ENCODE results near the gene PARVB. TPM values are rescaled to one million over a fixed set of nuclear protein-coding genes. Genes with fewer than 3 reads are reported as not detected.

PARVB gene
- total and polyA plus RNA-seq, 2 of the 8 experiments (the other 6 are each of a cell fraction or from before 2014, with no cell fraction given) = 14.5 to 18.6 TPM

DNA sequence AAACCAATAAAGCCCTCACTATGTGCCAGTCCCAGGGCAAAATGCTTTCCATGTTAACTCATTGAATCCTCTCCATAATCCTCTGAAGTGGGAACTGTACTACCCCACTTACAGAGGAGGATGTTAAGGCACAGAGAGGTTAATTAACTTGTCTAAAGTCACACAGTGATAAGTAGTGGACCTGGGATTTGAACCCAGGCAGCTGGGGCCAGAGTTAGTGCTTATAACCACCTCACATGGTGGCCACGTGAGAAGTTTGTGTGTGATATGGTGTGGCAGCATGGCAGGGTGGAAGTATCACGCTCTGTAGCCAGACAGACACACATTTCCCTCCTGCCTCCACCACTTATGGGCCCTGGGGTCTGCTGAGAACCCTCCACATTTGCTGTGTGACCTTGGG lies 173.2 kb downstream of the PARVB start:
- Histone ChIP-seq H3K4me1 (replicated peaks in 1 of 4; ENCODE audit: control insufficient read depth in 3 of 4, insufficient read depth in 4 of 4, low read length in 3 of 4) (peaks cover 0 to 7% (median 0%) of the 10 kb centered on the region in 4 experiments; a peak in 4 of 7 replicates), H3K9me3 (ENCODE audit: insufficient read depth in 2 of 2, low read depth in 1 of 2, low read length in 1 of 2) (no peaks in the 10 kb centered on the region), H3K36me3 (ENCODE audit: control insufficient read depth in 2 of 4, insufficient read depth in 4 of 4, low read length in 3 of 4) (no peaks in the 10 kb centered on the region), H2BK20ac (ENCODE audit: low read length) (no peak overlapping the region), H3K56ac (replicated peaks; ENCODE audit: insufficient read length, low read depth, low read length) (no peak overlapping the region), H2BK120ac (replicated peaks; ENCODE audit: low read depth, low read length) (no peak overlapping the region), H3K79me1 (ENCODE audit: low read depth, low read length) (no peaks in the 10 kb centered on the region), H3K27me3 (replicated peaks in 1 of 4; ENCODE audit: control insufficient read depth in 3 of 4, extremely low read depth in 1 of 4, insufficient read depth in 3 of 4, low read length in 3 of 4) (no peaks in the 10 kb centered on the region), H3K23me2 (ENCODE audit: low read depth, low read length) (peaks cover 13% of the 10 kb centered on the region; the same call in 1 of the 2 replicates), H2BK15ac (ENCODE audit: low read length) (0 out of 2 replicates have a peak overlapping the region, but pooled peaks have one; percentile 92), H4K8ac (ENCODE audit: extremely low read depth, insufficient read depth, low read length) (no peak overlapping the region), H3K4me3 (ENCODE audit: extremely low read depth in 1 of 4, insufficient read depth in 2 of 4, low read depth in 3 of 4, low read length in 4 of 4) (no peak overlapping the region), H2AFZ (ENCODE audit: low read length) (no peak overlapping the region), H3K27ac (ENCODE audit: low read depth, low read length) (no peak overlapping the region), H2AK5ac (ENCODE audit: low read depth, low read length) (no peak overlapping the region), H4K91ac (replicated peaks; ENCODE audit: insufficient read length, low read length) (no peak overlapping the region), H3K4me2 (ENCODE audit: insufficient read depth in 1 of 2, low read depth in 2 of 2, low read length in 2 of 2) (no peak overlapping the region), H2BK12ac (ENCODE audit: low read depth, low read length) (no peak overlapping the region), H2BK5ac (ENCODE audit: low read depth, low read length) (no peak overlapping the region), H3K23ac (ENCODE audit: insufficient read length) (no peak overlapping the region), H3K14ac (ENCODE audit: insufficient read length) (no peak overlapping the region), H4K5ac (ENCODE audit: insufficient read length, low read depth, low read length) (no peak overlapping the region), H4K20me1 (replicated peaks in 1 of 2; ENCODE audit: control insufficient read depth in 1 of 2, insufficient read depth in 2 of 2, low read length in 2 of 2) (peaks cover 0 to 5% of the 10 kb centered on the region in 2 experiments), H3K79me2 (ENCODE audit: control insufficient read depth in 1 of 2, insufficient read depth in 2 of 2, low read length in 2 of 2) (no peaks in the 10 kb centered on the region), H3K18ac (ENCODE audit: extremely low read depth, low read length) (no peak overlapping the region), H3K9ac (replicated peaks in 1 of 4; ENCODE audit: extremely low read depth in 1 of 4, low read depth in 3 of 4, low read length in 3 of 4) (no peak overlapping the region), H3K4ac (replicated peaks; ENCODE audit: insufficient read length, low read depth, low read length) (no peak overlapping the region)
- ChIA-PET POLR2A (ENCODE audit: partially characterized antibody) (interaction anchor here (1.3 kb wide), 1 partner anchor 14 kb away, joined by 3 read pairs; no protein-coding TSS in a partner anchor), CTCF (ENCODE audit: partially characterized antibody) (no interaction called here)
- FAIRE-seq (no peak), DNase-seq (ENCODE audit: low read depth in 1 of 2, low spot score in 2 of 2) (no peak)
- WGBS, 2 experiments (ENCODE audit: extremely low coverage in 1 of 2, insufficient coverage in 1 of 2, insufficient read length in 1 of 2, insufficient replicate concordance in 2 of 2, low coverage in 1 of 2, low lambda C conversion rate in 2 of 2, missing lambda C conversion rate in 1 of 2) = 89% methylated on average over 2 of the region's 2 CpGs; no CpG with 5 or more reads in 1 of the 2 experiments
- TF ChIP-seq HDAC2 (IDR thresholded peaks at IDR 0.05; ENCODE audit: borderline replicate concordance in 1 of 2, low read depth in 2 of 2, low read length in 2 of 2) (peak in 1 of 2 experiments; percentile 64; a peak in 1 of 4 replicates), SRF (IDR thresholded peaks at IDR 0.05; ENCODE audit: low read depth, low read length) (no peak), KDM1A (IDR thresholded peaks at IDR 0.05; ENCODE audit: borderline replicate concordance, low read length) (peak; percentile 93)
